ENCODE results near the gene DRC1. TPM values are rescaled to one million over a fixed set of nuclear protein-coding genes. Genes with fewer than 3 reads are reported as not detected.

DRC1 gene
- total and polyA plus RNA-seq, 2 of the 13 experiments (the other 11 are each of a cell fraction or from before 2014, with no cell fraction given) = 0.07 TPM; not detected in 1

- TF ChIP-seq CHD2 (IDR thresholded peaks at IDR 0.05; ENCODE audit: low read depth, low read length) (no peak), SMC3 (IDR thresholded peaks at IDR 0.05; ENCODE audit: low read length) (peak; percentile 43; the same call in 1 of the 2 replicates), ZNF234 (CRISPR knock-in tag; conservative IDR thresholded peaks at IDR 0.05) (no peak), ZNF280D (CRISPR knock-in tag; IDR thresholded peaks at IDR 0.05) (no peak), GTF3A (CRISPR knock-in tag; conservative IDR thresholded peaks at IDR 0.05) (no peak)
Observed at GRCh38 chr2:26462511-26463243, 61.0 kb downstream of the DRC1 start (continued).

- DNase-seq (ENCODE audit: low spot score) (peak; percentile 76), FAIRE-seq (peak; percentile 32), ATAC-seq (peak; percentile 24)
- no peaks in the 10 kb centered on the region for H3K79me2 ChIP-seq (ENCODE audit: insufficient read depth, low read length)
- H3K9ac ChIP-seq (ENCODE audit: insufficient read depth, low read depth, low read length) = no peak overlapping the region
- H3K4me2 ChIP-seq (ENCODE audit: low read depth, low read length) = no peak overlapping the region
- CTCF ChIA-PET (ENCODE audit: low intra/inter-chr PET ratio, low total read pairs) = no interaction called here
- no peaks in the 10 kb centered on the region for H3K36me3 ChIP-seq (replicated peaks in 1 of 2; ENCODE audit: control insufficient read depth in 1 of 2, insufficient read depth in 2 of 2, low read length in 2 of 2)
- POLR2A ChIA-PET = interaction anchor here (1.0 kb wide), 1 partner anchor 118 kb away, joined by 7 read pairs; the partner anchor contains the start of gene SELENOI
- in situ Hi-C loops (cut with HindIII; ENCODE audit: extremely low pct_ligation_motif_present, low pct_unique_long_range_greater_than_20kb) = loop anchor here (10.0 kb wide), 1 partner anchor 229 kb away; no protein-coding TSS in a partner anchor
- intact Hi-C loops (cut with micrococcal nuclease; ENCODE audit: unreplicated experiment) = loop anchor here (10.0 kb wide), 1 partner anchor 509 kb away; no protein-coding TSS in a partner anchor
- no peak overlapping the region for H3K4me3 ChIP-seq (replicated peaks in 1 of 3; ENCODE audit: insufficient read depth in 1 of 3, low read depth in 2 of 3, low read length in 3 of 3)
- no peaks in the 10 kb centered on the region for H3K9me3 ChIP-seq (ENCODE audit: low read length)
- no peak overlapping the region for H3K27ac ChIP-seq (ENCODE audit: extremely low read length, insufficient read depth, low read length)
- H4K20me1 ChIP-seq (ENCODE audit: insufficient read depth, low read length) = no peaks in the 10 kb centered on the region
- TSS peak; percentile 61 for BruUV-seq (replicated peaks)
- H2AFZ ChIP-seq (ENCODE audit: low read length) = no peak overlapping the region
- 85% methylated on average over 22 of the region's 25 CpGs for WGBS (ENCODE audit: low lambda C conversion rate)
- 0 out of 5 replicates have a peak, but pooled peaks cover 0 to 3% of the 10 kb centered on the region in 2 experiments for H3K27me3 ChIP-seq (ENCODE audit: control insufficient read depth in 1 of 2, insufficient read depth in 2 of 2, low read length in 2 of 2)
- peaks cover 25% of the 10 kb centered on the region for H3K4me1 ChIP-seq (ENCODE audit: insufficient read depth, low read length)
- peak; percentile 17; the same call in 1 of the 2 replicates for TF ChIP-seq NFKB2 (CRISPR knock-in tag; IDR thresholded peaks at IDR 0.05; ENCODE audit: borderline replicate concordance)
- TF ChIP-seq TAF1 (CRISPR knock-in tag; IDR thresholded peaks at IDR 0.05) = 0 out of 2 replicates have a peak, but pooled peaks have one; percentile 1
- peak; percentile 91 for TF ChIP-seq ATF7 (IDR thresholded peaks at IDR 0.05)
- TF ChIP-seq ATF7 (CRISPR knock-in tag; IDR thresholded peaks at IDR 0.05) = peak; percentile 86; the same call in 1 of the 2 replicates
- peak; percentile 99 for TF ChIP-seq ATF2 (CRISPR knock-in tag; IDR thresholded peaks at IDR 0.05)
- peak; percentile 71 for TF ChIP-seq NFYC (CRISPR knock-in tag; IDR thresholded peaks at IDR 0.05)
- TF ChIP-seq ZFX (CRISPR knock-in tag; IDR thresholded peaks at IDR 0.05; ENCODE audit: low read depth) = 0 out of 2 replicates have a peak, but pooled peaks have one; percentile 12
- no peak for TF ChIP-seq PBX2 (CRISPR knock-in tag; IDR thresholded peaks at IDR 0.05)
- no peak for TF ChIP-seq SRSF4 (IDR thresholded peaks at IDR 0.05; ENCODE audit: low read depth, low read length, poor library complexity, severe bottlenecking)
Observed at GRCh38 chr2:26463244-26464192, 61.8 kb downstream of the DRC1 start.
